AG10803 (cell line): ENCODE measurements around the gene PPARG.
"Not testable (repeated sequence)": the region's sequence is repeated elsewhere in the genome, so short reads cannot be mapped to it uniquely, and the experiment has no call there.

Experiments
- DNase-seq: peaks from one replicate; pipeline ENCODE4 v3.0.0; 2010; ENCODE audit warnings: low read depth
- H3K4me3 ChIP-seq: 2 replicates; pipeline ENCODE4 v1.5.1; 2011; ENCODE audit warnings: mild to moderate bottlenecking, low read length, control low read depth
- TF ChIP-seq, protein P1 (sequence below): conservative IDR thresholded peaks from 2 replicates; pipeline ENCODE4 v1.5.1; 2011; ENCODE audit warnings: mild to moderate bottlenecking, low read length, control low read depth, inconsistent platforms

Gene PPARG

DNA sequence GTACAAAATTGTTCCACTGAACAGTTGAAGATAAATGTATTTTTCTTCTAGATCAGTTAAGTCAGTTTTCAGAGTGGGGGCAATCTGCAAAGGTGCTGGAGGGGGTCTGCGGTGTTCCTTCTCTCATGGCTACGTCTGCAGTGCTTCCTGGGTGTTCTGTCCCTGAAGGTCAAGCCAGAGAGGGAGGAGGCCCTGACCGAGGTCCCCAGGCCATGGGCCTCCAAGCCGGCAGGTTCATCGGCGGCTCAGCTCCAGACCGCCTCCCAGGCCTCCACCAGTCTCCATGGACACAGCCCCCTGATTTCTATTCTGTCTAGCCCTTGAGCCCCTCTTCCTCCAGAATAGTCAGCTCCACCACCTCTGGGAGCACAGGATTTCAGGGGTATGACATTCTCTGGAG lies 166.9 kb downstream of the PPARG start:
- H3K4me3 ChIP-seq = no peak overlapping the region
- no peak for DNase-seq
- TF ChIP-seq, protein P1, sequence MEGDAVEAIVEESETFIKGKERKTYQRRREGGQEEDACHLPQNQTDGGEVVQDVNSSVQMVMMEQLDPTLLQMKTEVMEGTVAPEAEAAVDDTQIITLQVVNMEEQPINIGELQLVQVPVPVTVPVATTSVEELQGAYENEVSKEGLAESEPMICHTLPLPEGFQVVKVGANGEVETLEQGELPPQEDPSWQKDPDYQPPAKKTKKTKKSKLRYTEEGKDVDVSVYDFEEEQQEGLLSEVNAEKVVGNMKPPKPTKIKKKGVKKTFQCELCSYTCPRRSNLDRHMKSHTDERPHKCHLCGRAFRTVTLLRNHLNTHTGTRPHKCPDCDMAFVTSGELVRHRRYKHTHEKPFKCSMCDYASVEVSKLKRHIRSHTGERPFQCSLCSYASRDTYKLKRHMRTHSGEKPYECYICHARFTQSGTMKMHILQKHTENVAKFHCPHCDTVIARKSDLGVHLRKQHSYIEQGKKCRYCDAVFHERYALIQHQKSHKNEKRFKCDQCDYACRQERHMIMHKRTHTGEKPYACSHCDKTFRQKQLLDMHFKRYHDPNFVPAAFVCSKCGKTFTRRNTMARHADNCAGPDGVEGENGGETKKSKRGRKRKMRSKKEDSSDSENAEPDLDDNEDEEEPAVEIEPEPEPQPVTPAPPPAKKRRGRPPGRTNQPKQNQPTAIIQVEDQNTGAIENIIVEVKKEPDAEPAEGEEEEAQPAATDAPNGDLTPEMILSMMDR = no peak

DNA sequence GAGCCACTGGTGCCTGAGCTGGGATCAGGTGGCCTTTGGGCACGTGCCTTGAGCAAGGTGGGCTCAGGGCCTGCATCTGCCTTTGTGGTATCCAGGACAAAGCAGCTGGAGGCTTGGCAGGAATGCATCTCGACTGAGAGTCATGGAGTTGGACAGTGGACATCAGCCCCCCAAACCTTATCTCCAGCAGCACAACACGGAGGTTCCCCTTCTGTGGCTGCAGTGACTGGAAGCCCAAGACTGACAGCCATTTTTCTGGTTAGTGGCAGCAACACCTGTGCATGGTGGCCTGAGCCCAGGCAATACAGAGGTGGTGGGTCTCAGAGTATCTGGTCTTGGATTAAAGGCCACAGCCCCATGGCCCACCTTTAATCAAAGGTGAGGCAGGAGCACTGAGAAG lies 167.6 kb downstream of the PPARG start:
- H3K4me3 ChIP-seq = no peak overlapping the region
- DNase-seq = no peak
- TF ChIP-seq, protein P1 = no peak

DNA sequence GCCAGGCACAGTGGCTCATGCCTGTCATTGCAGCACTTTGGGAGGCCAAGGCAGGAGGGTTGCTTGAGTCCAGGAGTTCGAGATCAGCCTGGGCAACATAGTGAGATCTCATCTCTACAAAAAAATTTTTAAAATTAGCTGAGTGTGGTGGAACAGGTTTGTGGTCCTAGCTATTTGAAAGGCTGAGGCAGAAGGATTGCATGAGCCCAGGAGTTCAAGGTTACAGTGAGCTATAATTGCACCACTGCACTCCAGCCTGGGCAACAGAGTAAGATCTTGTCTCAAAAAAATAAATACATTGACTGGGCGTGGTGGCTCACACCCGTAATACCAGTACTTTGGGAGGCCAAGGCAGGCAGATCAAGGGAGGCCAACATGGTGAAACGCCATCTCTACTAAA lies 168.5 kb downstream of the PPARG start:
- not testable (repeated sequence) for H3K4me3 ChIP-seq, DNase-seq

DNA sequence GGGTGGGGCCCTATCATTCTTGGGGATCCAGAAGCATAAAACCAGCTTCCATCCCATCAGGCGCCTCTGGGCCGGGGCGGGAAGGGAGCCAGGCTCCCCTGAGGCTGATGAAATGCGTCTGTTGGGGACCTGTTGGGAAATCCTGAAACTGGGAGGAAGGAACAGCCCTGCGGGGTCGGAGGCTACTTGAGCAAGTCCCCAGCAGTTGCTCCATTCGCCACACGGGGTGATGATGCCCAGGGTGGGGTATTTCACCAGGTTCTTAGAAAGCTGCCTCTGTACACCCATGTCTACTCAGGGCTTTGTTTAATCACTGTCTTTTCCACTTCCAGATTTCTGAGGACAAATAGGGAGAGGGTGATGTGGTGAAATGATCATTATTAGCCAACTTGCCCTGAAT lies 170.0 kb downstream of the PPARG start:
- no peak for DNase-seq
- TF ChIP-seq, protein P1 = no peak
- no peak overlapping the region for H3K4me3 ChIP-seq

DNA sequence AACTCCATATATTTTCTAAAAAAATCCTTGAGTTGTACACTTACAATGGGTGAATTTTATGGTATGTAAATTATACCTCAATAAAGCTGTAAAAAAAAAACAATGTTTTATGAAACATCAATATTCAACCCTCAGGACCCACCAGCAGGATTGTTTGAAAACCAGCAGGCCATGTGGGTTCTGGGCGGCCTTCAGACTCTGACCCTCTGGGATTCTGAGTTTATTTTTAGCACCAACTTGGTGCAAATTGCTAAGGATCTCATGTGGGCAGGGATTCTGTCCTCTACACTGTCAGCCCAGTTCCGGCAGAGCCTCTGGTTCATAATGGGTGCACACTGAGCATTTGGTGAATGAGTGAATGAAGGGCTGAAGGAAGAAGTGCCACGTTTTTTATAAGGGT lies 171.3 kb downstream of the PPARG start:
- H3K4me3 ChIP-seq = no peak overlapping the region
- DNase-seq = no peak
- TF ChIP-seq, protein P1 = no peak

DNA sequence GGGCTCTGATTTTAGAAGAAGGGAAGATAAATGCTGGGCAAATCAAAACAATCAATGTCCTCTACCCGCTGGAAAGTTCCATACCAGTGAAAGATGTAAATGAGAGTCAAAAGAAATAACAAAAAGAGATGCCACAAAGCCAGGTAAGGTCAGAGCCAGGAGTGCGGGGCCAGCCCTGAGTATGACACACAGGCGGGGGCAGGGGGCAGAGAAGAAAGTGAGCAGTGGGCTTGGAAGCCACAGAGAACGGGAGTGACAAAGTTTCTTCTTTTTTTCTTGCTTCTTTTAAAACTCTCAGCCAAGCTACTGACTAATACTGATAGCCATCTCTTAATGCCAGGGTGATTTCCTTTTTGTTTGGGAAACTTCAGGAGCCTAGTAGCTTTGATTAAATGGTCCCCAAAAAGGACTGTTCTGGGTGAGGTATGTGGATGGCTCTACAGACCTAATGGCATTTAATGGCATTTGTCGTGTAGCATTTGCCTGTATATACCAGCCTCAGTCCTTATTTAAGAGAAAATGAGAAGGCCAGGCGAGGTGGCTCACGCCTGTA lies 172.3 kb downstream of the PPARG start:
- TF ChIP-seq, protein P1 = no peak
- H3K4me3 ChIP-seq = no peak overlapping the region
- DNase-seq = no peak

DNA sequence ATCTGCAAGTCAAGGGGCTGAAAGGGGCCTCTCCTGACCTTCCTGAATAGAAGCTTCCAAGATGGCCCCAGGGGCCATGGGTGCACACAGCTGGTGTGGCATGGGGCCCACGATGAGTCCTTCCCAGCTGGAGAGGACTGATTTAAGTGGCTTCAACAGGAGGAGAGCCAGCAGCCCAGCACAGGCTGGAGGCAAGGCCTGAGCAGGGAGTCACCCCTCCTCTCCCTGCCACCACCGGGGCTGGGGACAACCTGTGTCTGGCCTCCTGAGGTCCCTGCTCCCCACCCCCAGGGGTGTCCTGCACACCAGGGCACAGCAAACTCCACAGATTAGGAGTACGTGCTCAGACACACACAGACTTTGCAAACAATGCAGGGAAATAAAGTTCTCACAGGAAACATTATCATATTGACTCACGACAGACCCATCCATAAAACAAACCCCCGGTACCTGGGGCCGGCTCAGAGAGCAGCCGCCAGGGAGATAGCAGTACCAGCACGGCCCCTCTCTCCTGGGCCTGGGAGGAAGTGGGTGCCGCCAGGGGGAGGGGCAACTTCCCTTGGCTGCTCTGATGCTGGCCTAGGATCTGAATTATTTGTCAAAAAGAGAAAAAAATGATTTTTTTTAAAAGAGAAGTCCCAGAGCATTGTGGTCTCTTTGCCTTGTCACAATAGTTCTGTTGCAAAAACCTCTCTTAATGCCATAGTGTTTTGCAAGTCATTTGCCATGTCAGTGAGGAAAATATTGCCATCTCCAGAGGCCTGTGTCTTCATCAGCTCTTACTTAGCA lies 173.5 kb downstream of the PPARG start:
- TF ChIP-seq, protein P1 = no peak
- H3K4me3 ChIP-seq = no peak overlapping the region
- DNase-seq = no peak
